Measurements from ENCODE around the gene BMPR1B.
"Not testable (repeated sequence)": the region's sequence is repeated elsewhere in the genome, so short reads cannot be mapped to it uniquely, and the experiment has no call there.

BMPR1B gene

DNA sequence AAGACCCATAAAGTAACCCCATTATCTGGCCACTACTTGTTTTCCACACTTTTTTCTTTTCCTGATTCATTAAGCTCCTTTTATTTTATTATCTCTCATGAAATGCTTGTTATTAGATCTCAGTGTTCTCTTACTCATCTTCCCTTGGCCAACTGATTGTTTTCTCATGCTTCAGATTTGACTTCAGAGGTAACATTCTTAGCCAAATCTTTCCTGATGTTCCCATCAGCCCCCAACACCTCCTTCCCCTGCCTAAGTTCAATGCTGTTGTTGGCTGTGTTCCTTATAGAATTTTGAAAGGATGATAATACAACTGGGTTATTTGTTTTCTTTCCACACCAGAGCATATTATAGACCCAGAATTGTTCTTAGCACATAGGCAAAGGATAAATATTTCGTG lies 75.6 kb downstream of the BMPR1B start:
- no peak overlapping the region for H2AK5ac ChIP-seq (ENCODE audit: low read length)
- no peaks in the 10 kb centered on the region for H3K36me3 ChIP-seq (ENCODE audit: control insufficient read depth in 1 of 2, insufficient read depth in 2 of 2, low read length in 2 of 2)
- no peak overlapping the region for H4K8ac ChIP-seq (ENCODE audit: low read depth, low read length)
- no peak overlapping the region for H3K9ac ChIP-seq (ENCODE audit: low read length)
- H3K9me3 ChIP-seq (ENCODE audit: insufficient read depth, low read depth, low read length) = no peaks in the 10 kb centered on the region
- no peak overlapping the region for H2BK120ac ChIP-seq (ENCODE audit: insufficient read depth, low read length, poor library complexity)
- H3K18ac ChIP-seq (ENCODE audit: low read length) = no peak overlapping the region
- H2AFZ ChIP-seq (ENCODE audit: insufficient read depth, low read length, poor library complexity) = no peak overlapping the region
- no peak overlapping the region for H3K14ac ChIP-seq (ENCODE audit: low read length)
- no peak overlapping the region for H2BK5ac ChIP-seq (ENCODE audit: low read depth, low read length, poor library complexity)
- no peaks in the 10 kb centered on the region for H3K79me1 ChIP-seq (ENCODE audit: low read length)
- no peak overlapping the region for H3K4me2 ChIP-seq (ENCODE audit: low read length)
- no peak overlapping the region for H4K91ac ChIP-seq (ENCODE audit: low read depth, low read length)
- H4K12ac ChIP-seq (ENCODE audit: low read depth, low read length) = no peak overlapping the region
- no peak overlapping the region for H3K27ac ChIP-seq (ENCODE audit: low read depth, low read length)
- no peaks in the 10 kb centered on the region for H3K27me3 ChIP-seq (ENCODE audit: insufficient read depth, low read length)
- H3K79me2 ChIP-seq (ENCODE audit: control insufficient read depth, insufficient read depth, low read length, poor library complexity) = no peaks in the 10 kb centered on the region
- H3K4me1 ChIP-seq (ENCODE audit: control insufficient read depth in 1 of 2, insufficient read depth in 2 of 2, low read length in 2 of 2) = no peaks in the 10 kb centered on the region
- H2BK12ac ChIP-seq (ENCODE audit: low read length) = no peak overlapping the region
- DNase-seq = no peak
- H3K23ac ChIP-seq (ENCODE audit: low read length) = no peak overlapping the region
- no CpG with 5 or more reads among the region's 1 CpG for WGBS (ENCODE audit: extremely low coverage, insufficient coverage, insufficient read length)
- H3K4me3 ChIP-seq (ENCODE audit: low read depth, low read length) = no peak overlapping the region
- H3K4ac ChIP-seq (ENCODE audit: low read depth, low read length) = no peak overlapping the region

DNA sequence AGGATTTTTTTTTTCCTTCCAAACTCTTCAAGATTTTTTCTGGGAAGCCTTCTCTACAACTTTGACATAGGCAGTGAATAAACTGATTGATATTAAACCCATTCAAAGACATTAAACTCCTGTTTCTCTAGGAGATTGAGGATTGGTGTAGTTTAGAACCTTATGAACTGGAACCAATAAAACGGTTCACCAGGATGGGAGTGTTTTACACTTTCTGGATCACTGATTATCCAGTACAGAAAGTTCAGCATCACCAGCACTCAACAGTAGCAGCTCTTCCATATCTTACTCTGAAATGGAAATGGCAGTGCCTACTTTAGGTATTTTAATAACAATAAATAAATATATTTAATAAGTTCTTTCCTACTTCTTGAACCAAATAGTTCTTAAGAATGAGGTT lies 76.7 kb downstream of the BMPR1B start:
- Histone ChIP-seq H2BK120ac (ENCODE audit: insufficient read depth, low read length, poor library complexity) (no peak overlapping the region), H3K36me3 (ENCODE audit: control insufficient read depth in 1 of 2, insufficient read depth in 2 of 2, low read length in 2 of 2) (no peaks in the 10 kb centered on the region), H3K4me3 (ENCODE audit: low read depth, low read length) (no peak overlapping the region), H3K4ac (ENCODE audit: low read depth, low read length) (no peak overlapping the region), H4K8ac (ENCODE audit: low read depth, low read length) (no peak overlapping the region), H2AK5ac (ENCODE audit: low read length) (no peak overlapping the region), H3K79me2 (ENCODE audit: control insufficient read depth, insufficient read depth, low read length, poor library complexity) (no peaks in the 10 kb centered on the region), H2BK5ac (ENCODE audit: low read depth, low read length, poor library complexity) (no peak overlapping the region), H3K9me3 (ENCODE audit: insufficient read depth, low read depth, low read length) (no peaks in the 10 kb centered on the region), H3K4me2 (ENCODE audit: low read length) (no peak overlapping the region), H3K79me1 (ENCODE audit: low read length) (no peaks in the 10 kb centered on the region), H3K27ac (ENCODE audit: low read depth, low read length) (no peak overlapping the region), H3K9ac (ENCODE audit: low read length) (no peak overlapping the region), H2AFZ (ENCODE audit: insufficient read depth, low read length, poor library complexity) (no peak overlapping the region), H3K14ac (ENCODE audit: low read length) (no peak overlapping the region), H3K18ac (ENCODE audit: low read length) (no peak overlapping the region), H3K4me1 (ENCODE audit: control insufficient read depth in 1 of 2, insufficient read depth in 2 of 2, low read length in 2 of 2) (no peaks in the 10 kb centered on the region), H2BK12ac (ENCODE audit: low read length) (no peak overlapping the region), H4K12ac (ENCODE audit: low read depth, low read length) (no peak overlapping the region), H4K91ac (ENCODE audit: low read depth, low read length) (no peak overlapping the region), H3K23ac (ENCODE audit: low read length) (no peak overlapping the region), H3K27me3 (ENCODE audit: insufficient read depth, low read length) (no peaks in the 10 kb centered on the region)
- no peak for DNase-seq
- no CpG with 5 or more reads among the region's 1 CpG for WGBS (ENCODE audit: extremely low coverage, insufficient coverage, insufficient read length)

- not testable (repeated sequence) for H3K9ac ChIP-seq (ENCODE audit: low read length); H2AK5ac ChIP-seq (ENCODE audit: low read length); H3K79me1 ChIP-seq (ENCODE audit: low read length); H4K91ac ChIP-seq (ENCODE audit: low read depth, low read length); H2AFZ ChIP-seq (ENCODE audit: insufficient read depth, low read length, poor library complexity); H3K9me3 ChIP-seq (ENCODE audit: insufficient read depth, low read depth, low read length); H3K27me3 ChIP-seq (ENCODE audit: insufficient read depth, low read length); H3K36me3 ChIP-seq (ENCODE audit: control insufficient read depth in 1 of 2, insufficient read depth in 2 of 2, low read length in 2 of 2); H3K14ac ChIP-seq (ENCODE audit: low read length); H2BK120ac ChIP-seq (ENCODE audit: insufficient read depth, low read length, poor library complexity); H3K18ac ChIP-seq (ENCODE audit: low read length); H2BK12ac ChIP-seq (ENCODE audit: low read length); H4K12ac ChIP-seq (ENCODE audit: low read depth, low read length); H3K27ac ChIP-seq (ENCODE audit: low read depth, low read length); DNase-seq; H3K79me2 ChIP-seq (ENCODE audit: control insufficient read depth, insufficient read depth, low read length, poor library complexity); H3K4me2 ChIP-seq (ENCODE audit: low read length); H3K4me1 ChIP-seq (ENCODE audit: control insufficient read depth in 1 of 2, insufficient read depth in 2 of 2, low read length in 2 of 2); H3K4me3 ChIP-seq (ENCODE audit: low read depth, low read length); H3K4ac ChIP-seq (ENCODE audit: low read depth, low read length); H2BK5ac ChIP-seq (ENCODE audit: low read depth, low read length, poor library complexity); H3K23ac ChIP-seq (ENCODE audit: low read length)
- WGBS (ENCODE audit: extremely low coverage, insufficient coverage, insufficient read length) = no CpG with 5 or more reads among the region's 29 CpGs
- peak overlapping the region; percentile 65 for H4K8ac ChIP-seq (ENCODE audit: low read depth, low read length)
These were observed 83.6 kb downstream of the BMPR1B start for GRCh38 chr4:94841166-94841863.

- Histone ChIP-seq H3K4ac (ENCODE audit: low read depth, low read length) (no peak overlapping the region), H2BK120ac (ENCODE audit: insufficient read depth, low read length, poor library complexity) (no peak overlapping the region), H3K18ac (ENCODE audit: low read length) (no peak overlapping the region), H3K14ac (ENCODE audit: low read length) (no peak overlapping the region), H3K36me3 (ENCODE audit: control insufficient read depth in 1 of 2, insufficient read depth in 2 of 2, low read length in 2 of 2) (no peaks in the 10 kb centered on the region), H3K4me2 (ENCODE audit: low read length) (no peak overlapping the region), H3K4me1 (ENCODE audit: control insufficient read depth in 1 of 2, insufficient read depth in 2 of 2, low read length in 2 of 2) (no peaks in the 10 kb centered on the region), H3K27ac (ENCODE audit: low read depth, low read length) (no peak overlapping the region), H2AK5ac (ENCODE audit: low read length) (no peak overlapping the region), H3K79me2 (ENCODE audit: control insufficient read depth, insufficient read depth, low read length, poor library complexity) (no peaks in the 10 kb centered on the region), H3K79me1 (ENCODE audit: low read length) (no peaks in the 10 kb centered on the region), H4K8ac (ENCODE audit: low read depth, low read length) (no peak overlapping the region), H4K12ac (ENCODE audit: low read depth, low read length) (no peak overlapping the region), H3K23ac (ENCODE audit: low read length) (no peak overlapping the region), H3K9ac (ENCODE audit: low read length) (no peak overlapping the region), H3K27me3 (ENCODE audit: insufficient read depth, low read length) (no peaks in the 10 kb centered on the region), H3K4me3 (ENCODE audit: low read depth, low read length) (no peak overlapping the region), H3K9me3 (ENCODE audit: insufficient read depth, low read depth, low read length) (no peaks in the 10 kb centered on the region), H2BK12ac (ENCODE audit: low read length) (no peak overlapping the region), H2AFZ (ENCODE audit: insufficient read depth, low read length, poor library complexity) (no peak overlapping the region), H2BK5ac (ENCODE audit: low read depth, low read length, poor library complexity) (no peak overlapping the region), H4K91ac (ENCODE audit: low read depth, low read length) (no peak overlapping the region)
- DNase-seq = no peak
- no CpG with 5 or more reads among the region's 3 CpGs for WGBS (ENCODE audit: extremely low coverage, insufficient coverage, insufficient read length)
These were observed 84.1 kb downstream of the BMPR1B start for GRCh38 chr4:94841864-94842221.

Data from trophoblast cell (in vitro differentiated cells and primary cell).